HCT116 (cell line): ENCODE data around the gene CD244. TPM values are rescaled to one million over a fixed set of nuclear protein-coding genes. Genes with fewer than 3 reads are reported as not detected.

ENCODE experiments used
- ATAC-seq: fragments of 200-7000 bp; cut with Tn5 transposase; 2 replicates; pipeline ENCODE4 v1.9.1; 2020; ENCODE audit warnings: mild to moderate bottlenecking, moderate library complexity
- BruUV-seq: library from RNA; stranded (reverse); fragments of 400-500 nt; replicated peaks from 2 replicates; lab custom pipeline; 2021; lab: Mats Ljungman, UMichigan
- CTCF ChIA-PET: fragments of 300-600 bp; sonication (Branson Sonifier 250); formaldehyde crosslinking; loops from one replicate; lab custom pipeline; 2021; ENCODE audit warnings: antibody characterized with exemption; lab: Charles Lee
- POLR2A ChIA-PET: fragments of 300-600, 350-600 bp; sonication (Branson Sonifier 250); formaldehyde crosslinking; loops from one replicate; lab custom pipeline; 2021; ENCODE audit warnings: antibody characterized with exemption; lab: Charles Lee
- RAD21 ChIA-PET, 2 experiments: fragments of 300-600 bp; sonication (Branson Sonifier 250); formaldehyde crosslinking; loops; one replicate each; lab custom pipeline; 2023; ENCODE audit warnings: low total read pairs in 2 of 2; ENCODE audit not compliant: uncharacterized antibody in 2 of 2, unreplicated experiment in 2 of 2, low non-redundant PET in 1 of 2; lab: Charles Lee
- DNase-seq: peaks from one replicate; pipeline ENCODE4 v3.0.0-alpha.2; 2010; ENCODE audit warnings: low read depth, low spot score
- H2AFZ ChIP-seq: fragments of 200-600 bp; shearing (Covaris generic), sonication (generic); 2 replicates; pipeline ENCODE4 v1.6.1; 2017; ENCODE audit warnings: low read depth, mixed run types, mixed read lengths, antibody characterized with exemption, low read length; ENCODE audit not compliant: poor library complexity, severe bottlenecking
- H3K27ac ChIP-seq: 2 replicates; pipeline ENCODE4 v1.5.1; 2012; ENCODE audit warnings: low read depth, low read length
- H3K27me3 ChIP-seq: fragments of 200-600 bp; sonication (generic); 2 replicates; pipeline ENCODE4 v1.6.1; 2016; ENCODE audit warnings: mixed run types, low read length, mixed read lengths; ENCODE audit not compliant: insufficient read depth
- H3K36me3 ChIP-seq, 2 experiments: fragments of 200-500 bp in 1 of 2; fragments of 200-600 bp in 1 of 2; sonication (Bioruptor generic) in 1 of 2; sonication (generic) in 1 of 2; 2 replicates each; pipeline versions ENCODE4 v1.5.1 to v1.6.1; 2014 to 2016; ENCODE audit warnings: low read length in 2 of 2, inconsistent platforms in 1 of 2, mixed read lengths in 1 of 2, mixed run types in 1 of 2; ENCODE audit not compliant: insufficient read depth in 2 of 2, control insufficient read depth in 1 of 2
- H3K4me1 ChIP-seq, 2 experiments: fragments of 200-600 bp in 1 of 2; sonication (generic) in 1 of 2; 2 replicates each; pipeline versions ENCODE4 v1.5.1 to v1.6.1; 2012 to 2017; ENCODE audit warnings: low read length in 2 of 2, inconsistent platforms in 1 of 2, mild to moderate bottlenecking in 1 of 2, mixed read lengths in 1 of 2, mixed run types in 1 of 2, moderate library complexity in 1 of 2; ENCODE audit not compliant: insufficient read depth in 2 of 2, control insufficient read depth in 1 of 2
- H3K4me2 ChIP-seq: fragments of 200-600 bp; sonication (generic); 2 replicates; pipeline ENCODE4 v1.6.1; 2017; ENCODE audit warnings: mixed run types, low read length, mixed read lengths
- H3K4me3 ChIP-seq, 2 experiments: fragments of 200-600 bp in 1 of 2; sonication (generic) in 1 of 2; replicated peaks in 1 of 2; 2 replicates each; pipeline ENCODE4 v1.5.1; 2011 to 2016; ENCODE audit warnings: low read length in 2 of 2, control low read depth in 1 of 2, low read depth in 1 of 2, mild to moderate bottlenecking in 1 of 2, mixed read lengths in 1 of 2, mixed run types in 1 of 2
- H3K79me2 ChIP-seq: fragments of 200-600 bp; sonication (generic); 2 replicates; pipeline ENCODE4 v1.6.1; 2017; ENCODE audit warnings: mild to moderate bottlenecking, mixed run types, low read length, moderate library complexity, mixed read lengths; ENCODE audit not compliant: insufficient read depth
- H3K9ac ChIP-seq: fragments of 200-600 bp; sonication (generic); 2 replicates; pipeline ENCODE4 v1.6.1; 2016; ENCODE audit warnings: low read length, mixed read lengths
- H3K9me2 ChIP-seq: fragments of 200-600 bp; sonication (generic), shearing (Covaris generic); 2 replicates; pipeline ENCODE4 v1.6.1; 2017; ENCODE audit warnings: mixed run types, mild to moderate bottlenecking, moderate library complexity; ENCODE audit not compliant: insufficient read depth
- H3K9me3 ChIP-seq, 2 experiments: fragments of 200-500 bp in 1 of 2; fragments of 200-600 bp in 1 of 2; sonication (Bioruptor generic) in 1 of 2; sonication (generic) in 1 of 2; 2 replicates each; pipeline ENCODE4 v1.6.1; 2014 to 2017; ENCODE audit warnings: low read length in 2 of 2, mixed read lengths in 2 of 2, inconsistent platforms in 1 of 2, low read depth in 1 of 2, mild to moderate bottlenecking in 1 of 2, mixed run types in 1 of 2, moderate library complexity in 1 of 2; ENCODE audit not compliant: control insufficient read depth in 1 of 2, insufficient read depth in 1 of 2
- H4K20me1 ChIP-seq: fragments of 200-600 bp; sonication (generic), shearing (Covaris generic); 2 replicates; pipeline ENCODE4 v1.6.1; 2017; ENCODE audit warnings: mixed run types, mild to moderate bottlenecking, moderate library complexity; ENCODE audit not compliant: insufficient read depth
- CBX3 ChIP-seq: IDR thresholded peaks from 2 replicates; pipeline ENCODE4 v1.6.1; 2012; ENCODE audit warnings: low read depth
- CEBPB ChIP-seq: IDR thresholded peaks from 2 replicates; pipeline ENCODE4 v1.6.1; 2012; ENCODE audit warnings: low read depth
- EGR1 ChIP-seq: IDR thresholded peaks from 2 replicates; pipeline ENCODE4 v1.6.1; 2012; ENCODE audit warnings: low read depth
- EZH2 ChIP-seq: fragments of 200-600 bp; sonication (generic); IDR thresholded peaks from 2 replicates; pipeline ENCODE4 v1.6.1; 2017; ENCODE audit warnings: antibody characterized with exemption, mixed run types
- EZH2phosphoT487 ChIP-seq: fragments of 200-600 bp; IDR thresholded peaks from 2 replicates; pipeline ENCODE4 v1.6.1; 2018; ENCODE audit warnings: antibody characterized with exemption, borderline replicate concordance
- FOSL1 ChIP-seq: IDR thresholded peaks from 2 replicates; pipeline ENCODE4 v1.6.1; 2012; ENCODE audit warnings: low read depth
- JUND ChIP-seq: IDR thresholded peaks from 2 replicates; pipeline ENCODE4 v1.6.1; 2012
- POLR2A ChIP-seq: IDR thresholded peaks from 2 replicates; pipeline ENCODE4 v1.7.0; 2011; ENCODE audit warnings: borderline replicate concordance; ENCODE audit not compliant: insufficient read depth, insufficient read length; ENCODE audit errors: extremely low read depth
- SIN3A ChIP-seq: IDR thresholded peaks from 2 replicates; pipeline ENCODE4 v1.6.1; 2012; ENCODE audit warnings: low read depth
- SRF ChIP-seq: IDR thresholded peaks from 2 replicates; pipeline ENCODE4 v1.6.1; 2012; ENCODE audit warnings: low read depth
- TCF7L2 ChIP-seq: IDR thresholded peaks from 2 replicates; pipeline ENCODE4 v1.7.0; 2011; ENCODE audit warnings: borderline replicate concordance, inconsistent platforms; ENCODE audit not compliant: insufficient read depth, insufficient read length; ENCODE audit errors: extremely low read depth
- YY1 ChIP-seq: IDR thresholded peaks from 2 replicates; pipeline ENCODE4 v1.6.1; 2011; ENCODE audit warnings: low read length, low read depth, moderate library complexity, mild to moderate bottlenecking; ENCODE audit not compliant: insufficient replicate concordance; ENCODE audit errors: extremely low read depth
- ZFX ChIP-seq: fragments of 450-650 bp; IDR thresholded peaks from 2 replicates; pipeline ENCODE4 v1.6.1; 2017
- intact Hi-C: fragments of 100-400 bp; cut with micrococcal nuclease; formaldehyde crosslinking; loops from 2 replicates; pipeline ENCODE4 v1.10.0; 2022
- total RNA-seq: library from RNA; stranded (reverse); gene quantifications from one replicate; pipeline ENCODE4 v1.2.1, GENCODE V29; 2021; ENCODE audit not compliant: unreplicated experiment
- TF ChIP-seq, protein P1 (sequence below): IDR thresholded peaks from 2 replicates; pipeline ENCODE4 v1.6.1; 2011; ENCODE audit warnings: mild to moderate bottlenecking, low read length, moderate library complexity; ENCODE audit not compliant: insufficient replicate concordance; ENCODE audit errors: extremely low read depth
- TF ChIP-seq, protein P2 (sequence below): IDR thresholded peaks from 2 replicates; pipeline ENCODE4 v1.6.1; 2012; ENCODE audit warnings: low read depth
- TF ChIP-seq, protein P3 (sequence below): IDR thresholded peaks from 2 replicates; pipeline ENCODE4 v1.6.1; 2012

The CD244 gene
- total RNA-seq, 1 experiment from 2014 or later = not detected

DNA sequence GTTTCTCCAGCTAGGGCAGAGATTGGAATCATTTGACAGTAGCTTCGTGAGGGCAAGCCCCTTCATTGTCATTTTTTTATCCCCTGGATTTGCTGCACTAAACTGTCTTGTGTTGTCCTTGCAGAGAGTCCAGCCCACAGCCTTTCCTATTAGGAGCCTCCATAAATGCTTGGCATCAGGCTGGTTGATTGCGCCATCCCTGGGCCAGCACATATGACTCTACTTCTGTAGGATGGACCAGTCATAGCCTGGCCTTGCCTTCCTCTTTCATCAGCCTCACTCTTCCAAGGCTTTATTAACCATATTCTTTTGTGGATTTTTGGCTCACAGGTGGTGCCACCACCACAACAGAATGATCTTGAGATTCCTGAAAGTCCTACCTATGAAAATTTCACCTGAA, 35.3 kb downstream of the CD244 start:
- no TSS peak for BruUV-seq
- Histone ChIP-seq H3K36me3 (no peaks in the 10 kb centered on the region), H3K4me2 (no peak overlapping the region), H3K4me1 (0 out of 4 replicates have a peak, but pooled peaks cover 0 to 3% of the 10 kb centered on the region in 2 experiments), H3K27me3 (no peaks in the 10 kb centered on the region; the same call in 1 of the 2 replicates), H3K9me3 (no peaks in the 10 kb centered on the region), H3K27ac (no peak overlapping the region), H2AFZ (no peak overlapping the region), H4K20me1 (no peaks in the 10 kb centered on the region), H3K9ac (no peak overlapping the region), H3K4me3 (no peak overlapping the region), H3K79me2 (no peaks in the 10 kb centered on the region), H3K9me2 (no peaks in the 10 kb centered on the region)
- ATAC-seq (no peak), DNase-seq (no peak)
- POLR2A ChIA-PET = no interaction called here
- RAD21 ChIA-PET = no interaction called here
- TF ChIP-seq EZH2phosphoT487 (no peak), CEBPB (peak; percentile 94)
- CTCF ChIA-PET = interaction anchor here (0.5 kb wide), 1 partner anchor 47 kb away, joined by 3 read pairs; no protein-coding TSS in a partner anchor
- intact Hi-C loops = no loop called here

DNA sequence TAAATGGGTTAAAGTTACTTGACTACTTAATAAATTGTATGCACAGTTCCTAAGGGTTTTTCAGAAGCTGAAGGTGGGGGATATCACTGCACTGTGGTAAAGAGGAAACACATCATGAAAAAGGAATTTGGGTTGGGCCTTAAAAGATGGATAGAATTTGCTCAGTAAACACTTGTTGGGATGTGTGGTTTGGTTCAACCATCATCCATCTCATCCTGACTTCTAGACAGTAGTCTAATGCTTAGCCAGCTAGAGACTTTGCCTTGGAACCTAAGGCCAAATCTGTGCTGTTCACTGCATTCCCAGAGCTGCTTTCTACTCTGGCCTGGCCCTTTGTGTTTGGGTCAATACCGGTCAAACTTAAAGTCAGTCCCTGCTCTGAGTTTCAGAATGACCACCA, 36.1 kb downstream of the CD244 start:
- Histone ChIP-seq H3K9ac (no peak overlapping the region), H3K36me3 (no peaks in the 10 kb centered on the region), H3K9me3 (no peaks in the 10 kb centered on the region), H3K27me3 (no peaks in the 10 kb centered on the region; the same call in 1 of the 2 replicates), H3K4me3 (no peak overlapping the region), H4K20me1 (no peaks in the 10 kb centered on the region), H3K9me2 (no peaks in the 10 kb centered on the region), H3K27ac (no peak overlapping the region), H3K79me2 (no peaks in the 10 kb centered on the region), H3K4me1 (0 out of 4 replicates have a peak, but pooled peaks cover 0 to 3% of the 10 kb centered on the region in 2 experiments), H3K4me2 (no peak overlapping the region), H2AFZ (no peak overlapping the region)
- POLR2A ChIA-PET = no interaction called here
- no peak for TF ChIP-seq SRF
- no peak for TF ChIP-seq SIN3A
- TF ChIP-seq, protein P1, sequence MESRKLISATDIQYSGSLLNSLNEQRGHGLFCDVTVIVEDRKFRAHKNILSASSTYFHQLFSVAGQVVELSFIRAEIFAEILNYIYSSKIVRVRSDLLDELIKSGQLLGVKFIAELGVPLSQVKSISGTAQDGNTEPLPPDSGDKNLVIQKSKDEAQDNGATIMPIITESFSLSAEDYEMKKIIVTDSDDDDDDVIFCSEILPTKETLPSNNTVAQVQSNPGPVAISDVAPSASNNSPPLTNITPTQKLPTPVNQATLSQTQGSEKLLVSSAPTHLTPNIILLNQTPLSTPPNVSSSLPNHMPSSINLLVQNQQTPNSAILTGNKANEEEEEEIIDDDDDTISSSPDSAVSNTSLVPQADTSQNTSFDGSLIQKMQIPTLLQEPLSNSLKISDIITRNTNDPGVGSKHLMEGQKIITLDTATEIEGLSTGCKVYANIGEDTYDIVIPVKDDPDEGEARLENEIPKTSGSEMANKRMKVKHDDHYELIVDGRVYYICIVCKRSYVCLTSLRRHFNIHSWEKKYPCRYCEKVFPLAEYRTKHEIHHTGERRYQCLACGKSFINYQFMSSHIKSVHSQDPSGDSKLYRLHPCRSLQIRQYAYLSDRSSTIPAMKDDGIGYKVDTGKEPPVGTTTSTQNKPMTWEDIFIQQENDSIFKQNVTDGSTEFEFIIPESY = no peak
- TF ChIP-seq EGR1 = no peak
- no peak for TF ChIP-seq EZH2
- no peak for TF ChIP-seq YY1
- no peak for TF ChIP-seq ZFX
- TF ChIP-seq POLR2A = no peak
- TF ChIP-seq, protein P2, sequence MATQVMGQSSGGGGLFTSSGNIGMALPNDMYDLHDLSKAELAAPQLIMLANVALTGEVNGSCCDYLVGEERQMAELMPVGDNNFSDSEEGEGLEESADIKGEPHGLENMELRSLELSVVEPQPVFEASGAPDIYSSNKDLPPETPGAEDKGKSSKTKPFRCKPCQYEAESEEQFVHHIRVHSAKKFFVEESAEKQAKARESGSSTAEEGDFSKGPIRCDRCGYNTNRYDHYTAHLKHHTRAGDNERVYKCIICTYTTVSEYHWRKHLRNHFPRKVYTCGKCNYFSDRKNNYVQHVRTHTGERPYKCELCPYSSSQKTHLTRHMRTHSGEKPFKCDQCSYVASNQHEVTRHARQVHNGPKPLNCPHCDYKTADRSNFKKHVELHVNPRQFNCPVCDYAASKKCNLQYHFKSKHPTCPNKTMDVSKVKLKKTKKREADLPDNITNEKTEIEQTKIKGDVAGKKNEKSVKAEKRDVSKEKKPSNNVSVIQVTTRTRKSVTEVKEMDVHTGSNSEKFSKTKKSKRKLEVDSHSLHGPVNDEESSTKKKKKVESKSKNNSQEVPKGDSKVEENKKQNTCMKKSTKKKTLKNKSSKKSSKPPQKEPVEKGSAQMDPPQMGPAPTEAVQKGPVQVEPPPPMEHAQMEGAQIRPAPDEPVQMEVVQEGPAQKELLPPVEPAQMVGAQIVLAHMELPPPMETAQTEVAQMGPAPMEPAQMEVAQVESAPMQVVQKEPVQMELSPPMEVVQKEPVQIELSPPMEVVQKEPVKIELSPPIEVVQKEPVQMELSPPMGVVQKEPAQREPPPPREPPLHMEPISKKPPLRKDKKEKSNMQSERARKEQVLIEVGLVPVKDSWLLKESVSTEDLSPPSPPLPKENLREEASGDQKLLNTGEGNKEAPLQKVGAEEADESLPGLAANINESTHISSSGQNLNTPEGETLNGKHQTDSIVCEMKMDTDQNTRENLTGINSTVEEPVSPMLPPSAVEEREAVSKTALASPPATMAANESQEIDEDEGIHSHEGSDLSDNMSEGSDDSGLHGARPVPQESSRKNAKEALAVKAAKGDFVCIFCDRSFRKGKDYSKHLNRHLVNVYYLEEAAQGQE = no peak
- TF ChIP-seq CEBPB = no peak
- no peak for TF ChIP-seq TCF7L2
- TF ChIP-seq FOSL1 = no peak
- no peak for TF ChIP-seq JUND
- TF ChIP-seq, protein P3, sequence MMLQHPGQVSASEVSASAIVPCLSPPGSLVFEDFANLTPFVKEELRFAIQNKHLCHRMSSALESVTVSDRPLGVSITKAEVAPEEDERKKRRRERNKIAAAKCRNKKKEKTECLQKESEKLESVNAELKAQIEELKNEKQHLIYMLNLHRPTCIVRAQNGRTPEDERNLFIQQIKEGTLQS = no peak
- TF ChIP-seq CBX3 = no peak
- DNase-seq (no peak), ATAC-seq (no peak)
- no TSS peak for BruUV-seq
- RAD21 ChIA-PET = no interaction called here
- CTCF ChIA-PET = no interaction called here
- intact Hi-C loops = no loop called here
